AML-193 (cell line): ENCODE results near the gene TMEM198.
A peak's percentile ranks its signal among the peaks of the same experiment; 100 is the strongest.

ENCODE experiments used
- DNase-seq, 2 experiments: peaks; one replicate each; lab custom pipeline; 2025; lab: John Stamatoyannopoulos, UW

TMEM198 gene

GRCh38 chr2:219543596-219544358 is at the start of gene TMEM198, which contains the start of gene CHPF:
TSS of gene TMEM198 (plus strand) at chr2:219544028. CDS start at chr2:219544728, 700 bp downstream.
TSS of gene CHPF (minus strand) at chr2:219543809. CDS start at chr2:219543538, 271 bp downstream.
- peak; percentile 19 to 43 for DNase-seq

GRCh38 chr2:219494952-219495530 is 48.8 kb upstream of the TMEM198 start:
- no peak for DNase-seq

- peak; percentile 47 to 50 for DNase-seq
These were observed 48.2 kb upstream of the TMEM198 start for GRCh38 chr2:219495531-219496122.

GRCh38 chr2:219496247-219496824 is 47.5 kb upstream of the TMEM198 start:
- DNase-seq = no peak

GRCh38 chr2:219496825-219497494 is 46.9 kb upstream of the TMEM198 start:
- no peak for DNase-seq

GRCh38 chr2:219497495-219498279 is 46.1 kb upstream of the TMEM198 start:
- DNase-seq = peak; percentile 65 to 75

- peak; percentile 97 to 98 for DNase-seq
These were observed 45.4 kb upstream of the TMEM198 start, which contains the start of gene GMPPA for GRCh38 chr2:219498280-219499057. TSS of gene GMPPA (plus strand) at chr2:219498891. CDS start at chr2:219499976, 1,085 bp downstream.

GRCh38 chr2:219499058-219499307 is 44.8 kb upstream of the TMEM198 start:
- no peak for DNase-seq

- no peak for DNase-seq
These were observed 44.3 kb upstream of the TMEM198 start for GRCh38 chr2:219499555-219499954.

- no peak for DNase-seq
These were observed 43.7 kb upstream of the TMEM198 start for GRCh38 chr2:219500135-219500534.

GRCh38 chr2:219501849-219502248 is 42.0 kb upstream of the TMEM198 start:
- DNase-seq = no peak

- DNase-seq = no peak
These were observed 41.2 kb upstream of the TMEM198 start for GRCh38 chr2:219502618-219503017.

GRCh38 chr2:219505585-219505984 is 38.2 kb upstream of the TMEM198 start:
- no peak for DNase-seq

GRCh38 chr2:219506153-219506801 is 37.6 kb upstream of the TMEM198 start:
- no peak for DNase-seq

- no peak for DNase-seq
These were observed 36.9 kb upstream of the TMEM198 start for GRCh38 chr2:219506802-219507526.

GRCh38 chr2:219507581-219508443 is 36.0 kb upstream of the TMEM198 start:
- no peak for DNase-seq

GRCh38 chr2:219508444-219508734 is 35.4 kb upstream of the TMEM198 start:
- no peak for DNase-seq

- DNase-seq = no peak
These were observed 34.7 kb upstream of the TMEM198 start for GRCh38 chr2:219508971-219509779.
